ENCODE measurements around the gene SNRPD2. TPM values are rescaled to one million over a fixed set of nuclear protein-coding genes. Genes with fewer than 3 reads are reported as not detected.

The SNRPD2 gene
- total RNA-seq, 1 donor from 2014 or later, result 314 TPM

DNA sequence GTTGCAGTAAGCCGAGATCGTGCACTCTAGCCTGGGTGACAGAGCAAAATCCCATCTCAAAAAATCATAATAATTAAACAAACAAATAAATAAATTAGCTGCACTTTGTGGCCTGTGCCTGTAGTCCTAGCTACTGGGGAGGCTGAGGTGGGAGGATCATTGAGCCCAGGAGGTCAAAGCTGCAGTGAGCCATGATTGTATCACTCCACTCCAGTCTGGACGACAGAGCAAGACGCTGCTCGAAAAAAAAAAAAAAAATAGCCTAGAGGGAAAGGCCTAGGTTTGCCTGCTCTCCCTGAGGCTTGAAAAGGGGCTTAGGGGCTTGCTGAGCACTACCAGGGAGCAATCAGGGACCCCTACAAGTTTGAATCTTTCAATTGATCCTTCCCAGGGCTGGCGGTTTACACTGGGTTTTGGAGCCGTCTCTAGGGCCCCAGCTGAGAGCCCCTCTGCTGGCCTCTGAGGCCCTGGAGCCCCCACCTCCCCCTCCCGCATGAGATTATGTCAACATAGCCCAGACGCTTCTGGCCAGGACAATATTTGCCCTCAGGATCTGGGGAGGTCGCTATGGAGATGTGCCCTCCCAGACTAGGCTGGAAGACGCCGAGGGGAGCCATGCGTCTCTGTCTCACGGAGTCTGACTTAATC is 34.1 kb downstream of the SNRPD2 start:
- H3K4me3 Mint-ChIP-seq (ENCODE audit: unreplicated experiment), result no peak overlapping the region
- no peaks in the 10 kb centered on the region for H3K9me3 Mint-ChIP-seq (ENCODE audit: low read depth)
- no peak overlapping the region for H3K27ac Mint-ChIP-seq (ENCODE audit: unreplicated experiment)
- peaks cover 14% of the 10 kb centered on the region for H3K27me3 Mint-ChIP-seq (ENCODE audit: low read depth)
- TF ChIP-seq, protein P1, sequence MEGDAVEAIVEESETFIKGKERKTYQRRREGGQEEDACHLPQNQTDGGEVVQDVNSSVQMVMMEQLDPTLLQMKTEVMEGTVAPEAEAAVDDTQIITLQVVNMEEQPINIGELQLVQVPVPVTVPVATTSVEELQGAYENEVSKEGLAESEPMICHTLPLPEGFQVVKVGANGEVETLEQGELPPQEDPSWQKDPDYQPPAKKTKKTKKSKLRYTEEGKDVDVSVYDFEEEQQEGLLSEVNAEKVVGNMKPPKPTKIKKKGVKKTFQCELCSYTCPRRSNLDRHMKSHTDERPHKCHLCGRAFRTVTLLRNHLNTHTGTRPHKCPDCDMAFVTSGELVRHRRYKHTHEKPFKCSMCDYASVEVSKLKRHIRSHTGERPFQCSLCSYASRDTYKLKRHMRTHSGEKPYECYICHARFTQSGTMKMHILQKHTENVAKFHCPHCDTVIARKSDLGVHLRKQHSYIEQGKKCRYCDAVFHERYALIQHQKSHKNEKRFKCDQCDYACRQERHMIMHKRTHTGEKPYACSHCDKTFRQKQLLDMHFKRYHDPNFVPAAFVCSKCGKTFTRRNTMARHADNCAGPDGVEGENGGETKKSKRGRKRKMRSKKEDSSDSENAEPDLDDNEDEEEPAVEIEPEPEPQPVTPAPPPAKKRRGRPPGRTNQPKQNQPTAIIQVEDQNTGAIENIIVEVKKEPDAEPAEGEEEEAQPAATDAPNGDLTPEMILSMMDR (IDR thresholded peaks at IDR 0.05), result no peak
- H3K36me3 Mint-ChIP-seq (ENCODE audit: low read depth), result no peaks in the 10 kb centered on the region
- no peak for DNase-seq (ENCODE audit: low spot score)
- H3K4me1 Mint-ChIP-seq (ENCODE audit: low read depth), result no peaks in the 10 kb centered on the region

DNA sequence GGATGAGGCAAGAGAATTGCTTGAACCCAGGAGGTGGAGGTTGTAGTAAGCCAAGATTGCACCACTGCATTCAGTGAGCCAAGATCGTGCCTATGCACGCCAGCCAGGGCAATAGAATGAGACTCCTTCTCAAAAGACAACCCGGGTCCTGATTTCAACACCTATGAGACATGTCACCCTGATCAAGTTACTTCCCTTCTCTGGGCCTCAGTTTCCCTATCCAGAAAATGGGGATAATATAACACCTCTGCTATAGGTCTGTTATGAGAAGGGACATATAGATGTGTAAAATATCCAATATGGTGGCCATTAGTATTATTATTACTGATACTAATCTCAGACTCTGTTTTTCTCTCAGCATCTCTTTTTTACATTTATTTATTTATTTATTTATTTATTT is 36.7 kb downstream of the SNRPD2 start:
- no peak overlapping the region for H3K4me3 Mint-ChIP-seq (ENCODE audit: unreplicated experiment)
- TF ChIP-seq, protein P1 (IDR thresholded peaks at IDR 0.05), result no peak
- H3K27ac Mint-ChIP-seq (ENCODE audit: unreplicated experiment), result no peak overlapping the region
- no peaks in the 10 kb centered on the region for H3K36me3 Mint-ChIP-seq (ENCODE audit: low read depth)
- no peak for DNase-seq (ENCODE audit: low spot score)
- H3K4me1 Mint-ChIP-seq (ENCODE audit: low read depth), result no peaks in the 10 kb centered on the region
- H3K9me3 Mint-ChIP-seq (ENCODE audit: low read depth), result no peaks in the 10 kb centered on the region
- peaks cover 7% of the 10 kb centered on the region for H3K27me3 Mint-ChIP-seq (ENCODE audit: low read depth)

DNA sequence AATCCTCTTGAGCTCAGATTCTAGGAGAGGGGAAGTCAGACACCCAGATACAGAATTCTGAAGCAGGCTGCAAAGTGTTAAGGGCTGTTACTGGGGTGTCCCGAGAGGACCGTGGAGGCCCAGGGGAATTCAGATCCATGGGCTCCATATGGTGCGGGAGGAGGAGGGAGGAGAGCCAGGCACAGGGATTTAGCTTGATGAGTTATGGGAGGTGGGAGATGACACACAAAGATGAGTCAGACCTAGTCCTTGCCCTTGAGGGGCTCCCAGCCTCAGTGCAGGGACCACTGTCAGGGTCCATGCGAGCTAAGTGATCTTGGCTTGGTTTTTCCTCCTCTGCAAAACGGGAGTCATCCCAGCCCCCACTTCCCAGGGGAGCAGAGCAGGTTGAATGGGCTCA is 38.1 kb downstream of the SNRPD2 start:
- H3K27ac Mint-ChIP-seq (ENCODE audit: unreplicated experiment), result no peak overlapping the region

DNA sequence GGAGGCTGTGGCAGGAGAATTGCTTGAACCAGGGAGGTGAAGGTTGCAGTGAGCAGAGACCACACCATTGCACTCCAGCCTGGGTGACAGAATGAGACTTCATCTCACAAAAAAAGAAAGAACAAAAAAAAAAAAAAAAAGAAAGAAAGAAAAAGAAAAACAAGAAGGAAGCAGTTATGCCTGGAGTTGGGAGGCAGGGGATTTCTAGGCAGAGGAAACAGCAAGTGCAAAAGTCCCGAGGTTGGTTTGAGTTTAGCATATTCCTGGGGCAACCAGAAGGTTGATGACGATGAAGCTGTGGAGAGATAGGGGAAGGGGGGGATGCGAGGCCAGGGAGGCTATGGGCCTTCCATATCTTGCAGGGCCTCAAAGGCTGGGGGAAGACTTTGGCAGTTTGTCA is 41.0 kb downstream of the SNRPD2 start:
- TF ChIP-seq, protein P1 (IDR thresholded peaks at IDR 0.05), result no peak

More for the DNA sequence above, 38.1 kb downstream of the SNRPD2 start:
- Mint-ChIP-seq H3K4me3 (ENCODE audit: unreplicated experiment) (no peak overlapping the region), H3K27me3 (ENCODE audit: low read depth) (peaks cover under 1% of the 10 kb centered on the region), H3K36me3 (ENCODE audit: low read depth) (no peaks in the 10 kb centered on the region), H3K9me3 (ENCODE audit: low read depth) (no peaks in the 10 kb centered on the region), H3K4me1 (ENCODE audit: low read depth) (no peaks in the 10 kb centered on the region)
- no peak for DNase-seq (ENCODE audit: low spot score)
- TF ChIP-seq, protein P1 (IDR thresholded peaks at IDR 0.05), result no peak

DNA sequence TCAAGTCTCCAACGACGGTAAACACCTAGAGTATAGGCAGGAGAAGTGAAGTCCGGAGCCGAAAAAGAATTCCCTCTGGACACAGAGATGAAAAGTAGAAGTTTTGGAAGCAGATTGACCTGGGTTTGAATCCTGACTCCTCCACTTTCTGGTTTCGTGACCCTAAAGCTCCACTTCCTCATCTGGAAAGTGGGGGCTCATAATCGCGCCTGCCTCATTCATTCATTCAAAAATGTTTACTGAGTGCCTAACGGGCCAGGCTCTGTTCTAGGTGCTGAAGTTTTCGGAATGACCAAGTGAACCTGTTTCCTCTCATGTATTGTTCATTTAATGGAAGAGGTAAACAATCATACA is 45.4 kb downstream of the SNRPD2 start:
- no peaks in the 10 kb centered on the region for H3K9me3 Mint-ChIP-seq (ENCODE audit: low read depth)
- H3K4me1 Mint-ChIP-seq (ENCODE audit: low read depth), result peaks cover 26% of the 10 kb centered on the region
- TF ChIP-seq, protein P1 (IDR thresholded peaks at IDR 0.05), result no peak
- H3K4me3 Mint-ChIP-seq (ENCODE audit: unreplicated experiment), result peak overlapping the region; percentile 79
- H3K27ac Mint-ChIP-seq (ENCODE audit: unreplicated experiment), result peak overlapping the region; percentile 49
- H3K36me3 Mint-ChIP-seq (ENCODE audit: low read depth), result no peaks in the 10 kb centered on the region
- DNase-seq (ENCODE audit: low spot score), result no peak
- no peaks in the 10 kb centered on the region for H3K27me3 Mint-ChIP-seq (ENCODE audit: low read depth)

More for the DNA sequence above, 41.0 kb downstream of the SNRPD2 start:
- Mint-ChIP-seq H3K36me3 (ENCODE audit: low read depth) (no peaks in the 10 kb centered on the region), H3K27ac (ENCODE audit: unreplicated experiment) (no peak overlapping the region), H3K27me3 (ENCODE audit: low read depth) (no peaks in the 10 kb centered on the region), H3K4me1 (ENCODE audit: low read depth) (peaks cover 7% of the 10 kb centered on the region), H3K9me3 (ENCODE audit: low read depth) (no peaks in the 10 kb centered on the region), H3K4me3 (ENCODE audit: unreplicated experiment) (no peak overlapping the region)
- DNase-seq (ENCODE audit: low spot score), result no peak
